ENCODE results near the gene PRR19.

Gene PRR19

GRCh38 chr19:42281146-42281826, 20.6 kb upstream of the PRR19 start:
- Histone ChIP-seq H3K4me1 (ENCODE audit: control insufficient read depth, insufficient read depth, low read depth, low read length) (peaks cover 71% of the 10 kb centered on the region), H3K23ac (ENCODE audit: low read length in 2 of 2) (peak overlapping the region in 1 of 2 experiments; percentile 89), H2BK12ac (ENCODE audit: low read length in 2 of 2) (peak overlapping the region; percentile 38 to 67), H4K8ac (ENCODE audit: low read length) (peak overlapping the region; percentile 87), H3K4ac (ENCODE audit: low read depth in 1 of 2, low read length in 2 of 2) (peak overlapping the region; percentile 94 to 99), H3K4me3 (ENCODE audit: insufficient read depth in 1 of 2, low read depth in 1 of 2, low read length in 2 of 2) (peak overlapping the region; percentile 26 to 69), H3K27ac (ENCODE audit: low read length, poor library complexity, severe bottlenecking) (peak overlapping the region; percentile 87), H3K27me3 (ENCODE audit: control insufficient read depth in 1 of 2, insufficient read depth in 1 of 2, low read length in 2 of 2) (no peaks in the 10 kb centered on the region), H3K79me1 (replicated peaks; ENCODE audit: low read length, poor library complexity, severe bottlenecking) (peaks cover 6% of the 10 kb centered on the region), H3K9ac (ENCODE audit: low read length) (peak overlapping the region; percentile 79), H2BK5ac (ENCODE audit: low read depth, low read length, poor library complexity, severe bottlenecking) (peak overlapping the region; percentile 67), H2AK5ac (ENCODE audit: low read length, severe bottlenecking) (peak overlapping the region; percentile 63), H2AFZ (ENCODE audit: low read depth, low read length) (no peak overlapping the region), H3K14ac (ENCODE audit: low read length in 2 of 2) (peak overlapping the region in 1 of 2 experiments; percentile 89), H3K4me2 (ENCODE audit: low read length, poor library complexity, severe bottlenecking) (peak overlapping the region; percentile 85), H3K9me3 (ENCODE audit: control insufficient read depth, low read length) (no peaks in the 10 kb centered on the region), H3K18ac (ENCODE audit: low read depth in 1 of 2, low read length in 2 of 2) (peak overlapping the region; percentile 84 to 99), H3K36me3 (ENCODE audit: control insufficient read depth in 1 of 2, insufficient read depth in 2 of 2, low read depth in 1 of 2, low read length in 2 of 2) (peaks cover 13 to 24% of the 10 kb centered on the region in 2 experiments), H2BK15ac (ENCODE audit: low read depth, poor library complexity, severe bottlenecking) (peak overlapping the region; percentile 68), H4K91ac (ENCODE audit: low read length) (peak overlapping the region; percentile 91), H2BK120ac (ENCODE audit: low read depth, low read length) (peak overlapping the region; percentile 98)
- DNase-seq = no peak
- 3% methylated on average over 23 of the region's 25 CpGs for WGBS

- peak; percentile 85 for DNase-seq
- peak overlapping the region; percentile 67 to 71 for H2BK12ac ChIP-seq (ENCODE audit: low read length in 2 of 2)
- no peaks in the 10 kb centered on the region for H3K27me3 ChIP-seq (ENCODE audit: control insufficient read depth in 1 of 2, insufficient read depth in 1 of 2, low read length in 2 of 2)
- peak overlapping the region; percentile 94 to 99 for H3K4ac ChIP-seq (ENCODE audit: low read depth in 1 of 2, low read length in 2 of 2)
- peak overlapping the region in 1 of 2 experiments; percentile 69 for H3K4me3 ChIP-seq (ENCODE audit: insufficient read depth in 1 of 2, low read depth in 1 of 2, low read length in 2 of 2)
- peaks cover 8% of the 10 kb centered on the region for H3K79me1 ChIP-seq (replicated peaks; ENCODE audit: low read length, poor library complexity, severe bottlenecking)
- peak overlapping the region in 1 of 2 experiments; percentile 38 for H3K14ac ChIP-seq (ENCODE audit: low read length in 2 of 2)
- H3K27ac ChIP-seq (ENCODE audit: low read length, poor library complexity, severe bottlenecking) = peak overlapping the region; percentile 87
- no peaks in the 10 kb centered on the region for H3K9me3 ChIP-seq (ENCODE audit: control insufficient read depth, low read length)
- H4K8ac ChIP-seq (ENCODE audit: low read length) = peak overlapping the region; percentile 87
- peaks cover 10 to 23% of the 10 kb centered on the region in 2 experiments for H3K36me3 ChIP-seq (ENCODE audit: control insufficient read depth in 1 of 2, insufficient read depth in 2 of 2, low read depth in 1 of 2, low read length in 2 of 2)
- H2BK120ac ChIP-seq (ENCODE audit: low read depth, low read length) = peak overlapping the region; percentile 98
- H2AFZ ChIP-seq (ENCODE audit: low read depth, low read length) = no peak overlapping the region
- whole genome bisulfite sequencing = 19% methylated on average over 5 of the region's 7 CpGs
- H3K4me2 ChIP-seq (ENCODE audit: low read length, poor library complexity, severe bottlenecking) = peak overlapping the region; percentile 85
- H3K18ac ChIP-seq (ENCODE audit: low read depth in 1 of 2, low read length in 2 of 2) = peak overlapping the region; percentile 84 to 99
- H2BK15ac ChIP-seq (ENCODE audit: low read depth, poor library complexity, severe bottlenecking) = peak overlapping the region; percentile 82
- H3K23ac ChIP-seq (ENCODE audit: low read length in 2 of 2) = peak overlapping the region in 1 of 2 experiments; percentile 16
- peak overlapping the region; percentile 63 for H2AK5ac ChIP-seq (ENCODE audit: low read length, severe bottlenecking)
- peaks cover 71% of the 10 kb centered on the region for H3K4me1 ChIP-seq (ENCODE audit: control insufficient read depth, insufficient read depth, low read depth, low read length)
- peak overlapping the region; percentile 91 for H4K91ac ChIP-seq (ENCODE audit: low read length)
- no peak overlapping the region for H2BK5ac ChIP-seq (ENCODE audit: low read depth, low read length, poor library complexity, severe bottlenecking)
- peak overlapping the region; percentile 79 for H3K9ac ChIP-seq (ENCODE audit: low read length)
Observed at GRCh38 chr19:42281827-42282762, 19.8 kb upstream of the PRR19 start.

- 47% methylated on average over 4 of the region's 4 CpGs for WGBS
- H3K9me3 ChIP-seq (ENCODE audit: control insufficient read depth, low read length) = no peaks in the 10 kb centered on the region
- H2BK120ac ChIP-seq (ENCODE audit: low read depth, low read length) = no peak overlapping the region
- H2AFZ ChIP-seq (ENCODE audit: low read depth, low read length) = no peak overlapping the region
- peak overlapping the region; percentile 96 for H4K91ac ChIP-seq (ENCODE audit: low read length)
- peak overlapping the region; percentile 59 for H4K8ac ChIP-seq (ENCODE audit: low read length)
- H2AK5ac ChIP-seq (ENCODE audit: low read length, severe bottlenecking) = no peak overlapping the region
- H3K14ac ChIP-seq (ENCODE audit: low read length in 2 of 2) = peak overlapping the region in 1 of 2 experiments; percentile 99
- H2BK12ac ChIP-seq (ENCODE audit: low read length in 2 of 2) = peak overlapping the region; percentile 60 to 91
- H3K18ac ChIP-seq (ENCODE audit: low read depth in 1 of 2, low read length in 2 of 2) = peak overlapping the region; percentile 40 to 99
- no peak overlapping the region for H2BK5ac ChIP-seq (ENCODE audit: low read depth, low read length, poor library complexity, severe bottlenecking)
- no peak overlapping the region for H3K23ac ChIP-seq (ENCODE audit: low read length in 2 of 2)
- no peak overlapping the region for H3K4me2 ChIP-seq (ENCODE audit: low read length, poor library complexity, severe bottlenecking)
- peaks cover 65% of the 10 kb centered on the region for H3K4me1 ChIP-seq (ENCODE audit: control insufficient read depth, insufficient read depth, low read depth, low read length)
- peak overlapping the region; percentile 87 for H3K27ac ChIP-seq (ENCODE audit: low read length, poor library complexity, severe bottlenecking)
- H3K79me1 ChIP-seq (replicated peaks; ENCODE audit: low read length, poor library complexity, severe bottlenecking) = peaks cover 12% of the 10 kb centered on the region
- H3K36me3 ChIP-seq (ENCODE audit: control insufficient read depth in 1 of 2, insufficient read depth in 2 of 2, low read depth in 1 of 2, low read length in 2 of 2) = peaks cover 12 to 30% of the 10 kb centered on the region in 2 experiments
- no peak for DNase-seq
- peak overlapping the region; percentile 79 for H3K9ac ChIP-seq (ENCODE audit: low read length)
- H3K4ac ChIP-seq (ENCODE audit: low read depth in 1 of 2, low read length in 2 of 2) = peak overlapping the region; percentile 37 to 99
- H2BK15ac ChIP-seq (ENCODE audit: low read depth, poor library complexity, severe bottlenecking) = no peak overlapping the region
- peak overlapping the region in 1 of 2 experiments; percentile 72 for H3K4me3 ChIP-seq (ENCODE audit: insufficient read depth in 1 of 2, low read depth in 1 of 2, low read length in 2 of 2)
- H3K27me3 ChIP-seq (ENCODE audit: control insufficient read depth in 1 of 2, insufficient read depth in 1 of 2, low read length in 2 of 2) = no peaks in the 10 kb centered on the region
Observed at GRCh38 chr19:42282819-42283187, 19.1 kb upstream of the PRR19 start.
